ENCODE measurements around the gene GPR137B. TPM values are rescaled to one million over a fixed set of nuclear protein-coding genes. Genes with fewer than 3 reads are reported as not detected.
"Not testable (repeated sequence)": the region's sequence is repeated elsewhere in the genome, so short reads cannot be mapped to it uniquely, and the experiment has no call there.

Gene GPR137B
- total RNA-seq, 6 experiments from 2014 or later: 4.3 to 22.2 (median 7.6) TPM

DNA sequence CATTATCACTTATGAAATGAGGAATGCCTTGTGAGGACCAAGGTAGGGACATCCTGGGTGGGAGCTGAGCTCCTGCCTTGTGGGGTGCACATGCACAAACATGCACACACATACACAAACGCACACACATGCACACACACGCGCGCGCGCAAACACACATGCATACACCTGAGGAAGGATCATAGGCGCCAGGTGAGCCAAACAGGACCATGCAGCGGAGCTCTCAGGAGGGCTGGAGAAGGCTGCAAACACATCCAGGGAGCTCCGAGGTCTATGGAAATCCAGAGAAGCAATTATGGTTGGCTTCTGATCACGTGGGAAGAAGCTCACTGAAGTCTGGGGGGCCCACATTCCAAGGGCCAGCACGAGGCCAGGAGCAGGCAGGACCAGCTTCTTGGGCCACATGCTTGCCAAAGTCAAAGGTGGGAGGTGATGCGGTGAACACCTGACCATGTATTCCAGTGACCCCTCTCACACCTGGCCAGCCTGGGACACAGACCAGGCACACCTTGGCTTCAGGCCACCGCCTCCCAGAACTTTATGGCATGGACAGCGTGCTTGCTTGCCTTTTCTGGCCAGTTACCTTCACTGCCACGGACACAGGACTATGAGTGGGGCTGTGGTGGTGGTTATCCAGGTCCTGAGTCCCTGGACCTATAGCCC is 13.6 kb downstream of the GPR137B start:
- TF ChIP-seq, protein P1, sequence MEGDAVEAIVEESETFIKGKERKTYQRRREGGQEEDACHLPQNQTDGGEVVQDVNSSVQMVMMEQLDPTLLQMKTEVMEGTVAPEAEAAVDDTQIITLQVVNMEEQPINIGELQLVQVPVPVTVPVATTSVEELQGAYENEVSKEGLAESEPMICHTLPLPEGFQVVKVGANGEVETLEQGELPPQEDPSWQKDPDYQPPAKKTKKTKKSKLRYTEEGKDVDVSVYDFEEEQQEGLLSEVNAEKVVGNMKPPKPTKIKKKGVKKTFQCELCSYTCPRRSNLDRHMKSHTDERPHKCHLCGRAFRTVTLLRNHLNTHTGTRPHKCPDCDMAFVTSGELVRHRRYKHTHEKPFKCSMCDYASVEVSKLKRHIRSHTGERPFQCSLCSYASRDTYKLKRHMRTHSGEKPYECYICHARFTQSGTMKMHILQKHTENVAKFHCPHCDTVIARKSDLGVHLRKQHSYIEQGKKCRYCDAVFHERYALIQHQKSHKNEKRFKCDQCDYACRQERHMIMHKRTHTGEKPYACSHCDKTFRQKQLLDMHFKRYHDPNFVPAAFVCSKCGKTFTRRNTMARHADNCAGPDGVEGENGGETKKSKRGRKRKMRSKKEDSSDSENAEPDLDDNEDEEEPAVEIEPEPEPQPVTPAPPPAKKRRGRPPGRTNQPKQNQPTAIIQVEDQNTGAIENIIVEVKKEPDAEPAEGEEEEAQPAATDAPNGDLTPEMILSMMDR (IDR thresholded peaks at IDR 0.05): no peak
- TF ChIP-seq POLR2A (IDR thresholded peaks at IDR 0.05): no peak

GRCh38 chr1:236156512-236157208 is 14.3 kb downstream of the GPR137B start:
- Histone ChIP-seq H3K9me3 (no peaks in the 10 kb centered on the region), H3K27ac (no peak overlapping the region), H3K4me3 (no peak overlapping the region), H3K4me1 (no peaks in the 10 kb centered on the region), H3K27me3 (no peaks in the 10 kb centered on the region), H3K36me3 (no peaks in the 10 kb centered on the region)
- ATAC-seq: peak; percentile 59 to 69 (median 62)
- intact Hi-C loops (cut with DNase I): no loop called here
- TF ChIP-seq POLR2A (IDR thresholded peaks at IDR 0.05): no peak
- TF ChIP-seq, protein P1 (IDR thresholded peaks at IDR 0.05): no peak
- WGBS (ENCODE audit: insufficient coverage, low coverage, low lambda C conversion rate, missing lambda C conversion rate): 68% methylated on average over 7 of the region's 18 CpGs
- no peak for DNase-seq

More for the DNA sequence above, 13.6 kb downstream of the GPR137B start:
- intact Hi-C loops (cut with DNase I): no loop called here
- WGBS (ENCODE audit: insufficient coverage, low coverage, low lambda C conversion rate, missing lambda C conversion rate): 80% methylated on average over 4 of the region's 15 CpGs
- no peaks in the 10 kb centered on the region for H3K4me1 ChIP-seq
- no peak overlapping the region for H3K27ac ChIP-seq
- no peak for ATAC-seq
- no peaks in the 10 kb centered on the region for H3K27me3 ChIP-seq
- DNase-seq: no peak
- H3K36me3 ChIP-seq: no peaks in the 10 kb centered on the region
- H3K4me3 ChIP-seq: no peak overlapping the region
- no peaks in the 10 kb centered on the region for H3K9me3 ChIP-seq

DNA sequence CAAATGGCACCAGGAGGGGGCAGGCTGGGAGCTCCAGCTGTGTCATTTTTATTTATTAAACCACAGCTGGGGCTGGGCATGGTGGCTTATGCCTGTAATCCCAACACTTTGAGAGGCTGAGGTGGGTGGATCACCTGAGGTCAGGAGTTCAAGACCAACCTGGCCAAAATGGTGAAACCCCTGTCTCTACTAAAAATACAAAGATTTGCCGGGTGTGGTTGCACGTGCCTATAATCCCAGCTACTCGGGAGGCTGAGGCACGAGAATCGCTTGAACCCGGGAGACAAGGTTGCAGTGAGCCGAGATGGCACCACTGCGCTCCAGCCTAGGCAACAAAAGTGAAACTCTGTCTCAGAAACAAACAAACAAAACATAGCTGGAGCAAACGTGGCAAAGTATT is 15.7 kb downstream of the GPR137B start:
- intact Hi-C loops (cut with DNase I): not testable (repeated sequence)

GRCh38 chr1:236158719-236159118 is 16.4 kb downstream of the GPR137B start:
- Histone ChIP-seq H3K4me1 (peaks cover 0 to 7% (median 0%) of the 10 kb centered on the region in 4 donors), H3K4me3 (no peak overlapping the region), H3K27me3 (no peaks in the 10 kb centered on the region), H3K36me3 (no peaks in the 10 kb centered on the region), H3K27ac (no peak overlapping the region), H3K9me3 (no peaks in the 10 kb centered on the region)
- intact Hi-C loops (cut with DNase I): no loop called here
- DNase-seq (no peak), ATAC-seq (no peak)
- WGBS (ENCODE audit: insufficient coverage, low coverage, low lambda C conversion rate, missing lambda C conversion rate): 100% methylated on average over 2 of the region's 2 CpGs
- no peak for TF ChIP-seq POLR2A (IDR thresholded peaks at IDR 0.05)
- TF ChIP-seq, protein P1 (IDR thresholded peaks at IDR 0.05): no peak

More for the DNA sequence above, 15.7 kb downstream of the GPR137B start:
- not testable (repeated sequence) for H3K4me1 ChIP-seq, H3K27ac ChIP-seq, H3K27me3 ChIP-seq, ATAC-seq, H3K4me3 ChIP-seq, DNase-seq, H3K36me3 ChIP-seq, H3K9me3 ChIP-seq
- TF ChIP-seq, protein P1 (IDR thresholded peaks at IDR 0.05): peak in 1 of 4 donors; percentile 13
- WGBS (ENCODE audit: insufficient coverage, low coverage, low lambda C conversion rate, missing lambda C conversion rate): 81% methylated on average over 7 of the region's 9 CpGs

Data from right lobe of liver (tissue), 6 donors.